Lower lobe of right lung (tissue), 2 donors: Measurements from ENCODE around the gene NIPAL3. TPM values are rescaled to one million over a fixed set of nuclear protein-coding genes. Genes with fewer than 3 reads are reported as not detected.
"Not testable (repeated sequence)": the region's sequence is repeated elsewhere in the genome, so short reads cannot be mapped to it uniquely, and the experiment has no call there.

Experiments used
- ATAC-seq, 2 donors: fragments of 200-7000 bp; cut with Tn5 transposase; one replicate each; pipeline ENCODE4 v1.9.1; 2020 to 2022; ENCODE audit warnings: mild to moderate bottlenecking in 2 of 2, moderate library complexity in 2 of 2
- DNase-seq: peaks from one replicate; pipeline ENCODE4 v3.0.0-alpha.2; 2020
- H3K27ac ChIP-seq: fragments of 200-600 bp; one replicate; pipeline ENCODE4 v1.8.0; 2022
- H3K27me3 ChIP-seq: fragments of 200-600 bp; one replicate; pipeline ENCODE4 v1.8.0; 2022; ENCODE audit warnings: low read depth
- H3K36me3 ChIP-seq: fragments of 200-600 bp; one replicate; pipeline ENCODE4 v1.8.0; 2022; ENCODE audit warnings: mild to moderate bottlenecking
- H3K4me1 ChIP-seq: fragments of 200-600 bp; one replicate; pipeline ENCODE4 v1.8.0; 2022
- H3K4me3 ChIP-seq: fragments of 200-600 bp; one replicate; pipeline ENCODE4 v1.8.0; 2022; ENCODE audit warnings: mild to moderate bottlenecking
- H3K9me3 ChIP-seq: fragments of 200-600 bp; one replicate; pipeline ENCODE4 v1.8.0; 2022
- intact Hi-C: fragments of 100-400 bp; cut with DNase I; formaldehyde crosslinking; loops from one replicate; pipeline ENCODE4 v1.11.0; 2022
- total RNA-seq: library from RNA; stranded (reverse); fragmentation: NEBNext Ultra II Directional; extraction: Animal tissue kit (Norgen Biotek cat#: 25700); gene quantifications from one replicate; pipeline ENCODE4 v1.2.1, GENCODE V29; 2021
- TF ChIP-seq, protein P1 (sequence below): fragments of 200-600 bp; IDR thresholded peaks from one replicate; pipeline ENCODE4 v1.8.0; 2022; ENCODE audit warnings: antibody characterized with exemption, mild to moderate bottlenecking
- donor health status: DM: no; HTN: yes; CAD: no; lungs with severe emphysema.

The NIPAL3 gene
- total RNA-seq, 1 donor from 2014 or later, result 38.0 TPM

DNA sequence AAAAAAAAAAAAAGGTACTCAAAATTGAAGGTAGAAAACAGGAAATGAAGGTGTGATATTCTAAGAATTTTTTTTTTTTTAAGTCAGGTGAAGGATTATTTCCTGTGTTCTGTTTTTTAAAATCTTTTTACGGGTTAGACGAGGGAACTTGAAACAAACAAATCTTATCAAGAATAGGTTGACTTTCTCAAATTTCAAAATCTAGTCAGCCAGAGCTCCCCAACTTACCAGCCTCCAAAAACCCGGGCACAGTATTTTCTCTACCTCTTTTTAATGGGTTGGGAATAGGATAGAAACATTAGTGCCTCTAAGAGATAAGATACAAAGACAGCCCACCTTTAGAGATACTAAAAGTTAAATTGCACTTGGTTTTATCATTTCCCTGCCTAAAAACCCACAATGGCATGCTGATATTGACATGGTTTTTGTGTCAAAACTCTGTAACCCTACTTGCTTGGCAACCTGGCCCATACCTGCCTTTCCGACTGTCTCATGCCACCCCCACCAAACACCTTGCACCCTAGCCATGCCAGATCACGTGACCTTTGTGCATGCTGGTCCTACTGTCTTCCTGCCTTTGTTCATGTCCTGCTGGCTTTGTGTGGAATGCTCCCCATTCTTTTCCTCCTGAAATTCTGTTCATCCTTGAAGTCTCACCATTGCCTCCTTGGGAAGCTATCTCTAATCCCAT lies 91.2 kb downstream of the NIPAL3 start:
- intact Hi-C loops, result no loop called here
- Histone ChIP-seq H3K27me3 (no peaks in the 10 kb centered on the region), H3K27ac (no peak overlapping the region), H3K9me3 (no peaks in the 10 kb centered on the region), H3K36me3 (no peaks in the 10 kb centered on the region), H3K4me3 (no peak overlapping the region), H3K4me1 (peaks cover 17% of the 10 kb centered on the region)
- ATAC-seq (no peak), DNase-seq (no peak)
- TF ChIP-seq, protein P1, sequence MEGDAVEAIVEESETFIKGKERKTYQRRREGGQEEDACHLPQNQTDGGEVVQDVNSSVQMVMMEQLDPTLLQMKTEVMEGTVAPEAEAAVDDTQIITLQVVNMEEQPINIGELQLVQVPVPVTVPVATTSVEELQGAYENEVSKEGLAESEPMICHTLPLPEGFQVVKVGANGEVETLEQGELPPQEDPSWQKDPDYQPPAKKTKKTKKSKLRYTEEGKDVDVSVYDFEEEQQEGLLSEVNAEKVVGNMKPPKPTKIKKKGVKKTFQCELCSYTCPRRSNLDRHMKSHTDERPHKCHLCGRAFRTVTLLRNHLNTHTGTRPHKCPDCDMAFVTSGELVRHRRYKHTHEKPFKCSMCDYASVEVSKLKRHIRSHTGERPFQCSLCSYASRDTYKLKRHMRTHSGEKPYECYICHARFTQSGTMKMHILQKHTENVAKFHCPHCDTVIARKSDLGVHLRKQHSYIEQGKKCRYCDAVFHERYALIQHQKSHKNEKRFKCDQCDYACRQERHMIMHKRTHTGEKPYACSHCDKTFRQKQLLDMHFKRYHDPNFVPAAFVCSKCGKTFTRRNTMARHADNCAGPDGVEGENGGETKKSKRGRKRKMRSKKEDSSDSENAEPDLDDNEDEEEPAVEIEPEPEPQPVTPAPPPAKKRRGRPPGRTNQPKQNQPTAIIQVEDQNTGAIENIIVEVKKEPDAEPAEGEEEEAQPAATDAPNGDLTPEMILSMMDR, result no peak

DNA sequence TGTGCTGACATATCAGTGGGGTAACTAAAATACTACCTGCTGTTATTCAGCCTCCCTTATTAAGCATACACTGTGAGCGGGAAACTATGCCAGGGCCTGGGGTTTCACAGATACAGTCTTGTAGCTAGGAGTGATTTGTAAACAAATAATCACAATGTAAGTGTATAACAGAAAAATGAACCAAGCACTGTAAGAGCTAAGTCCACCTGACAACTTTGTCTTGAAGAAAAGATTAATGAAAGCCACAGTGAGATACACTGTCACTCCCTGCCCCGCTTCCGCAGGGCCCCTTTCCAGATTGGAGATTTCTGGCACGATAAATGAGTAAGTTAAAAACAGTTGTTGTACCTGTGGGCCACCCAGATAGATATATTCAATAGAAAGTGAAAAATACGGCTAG lies 91.8 kb downstream of the NIPAL3 start:
- DNase-seq, result no peak
- Histone ChIP-seq H3K27ac (no peak overlapping the region), H3K36me3 (no peaks in the 10 kb centered on the region), H3K4me1 (peaks cover 12% of the 10 kb centered on the region), H3K4me3 (no peak overlapping the region), H3K27me3 (no peaks in the 10 kb centered on the region), H3K9me3 (no peaks in the 10 kb centered on the region)
- no peak for ATAC-seq
- intact Hi-C loops, result no loop called here
- TF ChIP-seq, protein P1, result no peak

DNA sequence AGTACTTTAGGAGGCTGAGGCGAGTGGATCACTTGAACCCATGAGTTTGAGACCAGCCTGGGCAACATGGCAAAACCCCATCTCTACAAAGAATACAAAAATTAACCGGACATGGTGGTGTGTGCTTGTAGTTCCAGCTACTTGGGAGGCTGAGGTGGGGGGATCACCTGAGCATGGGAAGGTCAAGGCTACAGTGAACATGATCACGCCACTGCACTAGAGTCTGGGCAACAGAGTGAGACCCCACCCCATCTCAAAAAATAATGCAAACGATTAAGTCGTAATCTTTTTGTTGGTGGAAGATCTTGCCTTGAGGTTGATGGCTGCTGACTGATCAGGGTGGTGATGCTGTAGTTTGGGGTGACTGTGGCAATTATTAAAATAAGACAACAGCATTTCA lies 93.3 kb downstream of the NIPAL3 start:
- Histone ChIP-seq H3K9me3 (no peaks in the 10 kb centered on the region), H3K36me3 (no peaks in the 10 kb centered on the region), H3K27ac (no peak overlapping the region), H3K4me3 (no peak overlapping the region), H3K27me3 (no peaks in the 10 kb centered on the region), H3K4me1 (peaks cover 5% of the 10 kb centered on the region)
- intact Hi-C loops, result no loop called here
- TF ChIP-seq, protein P1, result no peak
- DNase-seq (no peak), ATAC-seq (no peak)

DNA sequence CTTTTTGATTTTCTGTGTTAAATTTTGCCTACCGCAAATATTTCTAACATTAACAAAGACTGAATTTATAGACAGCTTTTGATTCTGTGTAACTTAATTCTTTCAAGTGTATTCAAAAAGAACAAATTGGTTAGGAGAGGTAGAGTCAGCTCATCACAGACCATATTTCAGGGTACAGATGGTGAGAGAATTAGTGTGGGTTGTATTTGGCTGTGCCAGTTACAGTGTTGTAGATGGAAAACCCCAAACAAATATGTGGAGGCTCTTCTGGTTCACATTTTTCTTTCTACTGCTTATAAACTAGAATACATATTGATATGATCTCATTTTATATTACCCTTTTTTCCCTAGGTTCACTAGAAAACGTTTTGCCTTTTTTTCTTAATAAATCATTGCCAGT lies 98.1 kb downstream of the NIPAL3 start:
- TF ChIP-seq, protein P1, result no peak
- DNase-seq, result no peak
- ATAC-seq, result no peak
- Histone ChIP-seq H3K27me3 (no peaks in the 10 kb centered on the region), H3K27ac (no peak overlapping the region), H3K36me3 (peaks cover 8% of the 10 kb centered on the region), H3K4me3 (no peak overlapping the region), H3K9me3 (no peaks in the 10 kb centered on the region), H3K4me1 (no peaks in the 10 kb centered on the region)
- intact Hi-C loops, result no loop called here

DNA sequence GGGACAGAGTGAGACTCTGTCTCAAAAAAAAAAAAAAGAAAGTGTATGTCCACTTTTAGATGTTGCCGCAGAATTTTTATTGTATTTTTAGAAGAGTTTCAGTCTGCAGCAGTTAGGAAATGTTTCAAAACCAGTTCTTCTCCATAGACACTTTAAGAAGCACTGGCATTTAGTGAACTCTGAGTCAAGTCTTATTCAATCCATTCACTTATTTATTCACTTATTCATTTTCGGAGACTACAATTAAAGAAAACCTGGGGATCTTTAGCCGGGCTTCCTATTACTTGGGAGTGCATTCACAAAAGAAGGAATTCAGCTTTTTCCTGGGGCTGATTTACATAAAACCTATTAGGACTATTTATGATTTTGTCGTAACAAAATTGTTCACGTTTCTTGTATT lies 99.3 kb downstream of the NIPAL3 start:
- Histone ChIP-seq H3K27me3 (no peaks in the 10 kb centered on the region), H3K4me1 (no peaks in the 10 kb centered on the region), H3K4me3 (no peak overlapping the region), H3K9me3 (no peaks in the 10 kb centered on the region), H3K27ac (no peak overlapping the region), H3K36me3 (peaks cover 12% of the 10 kb centered on the region)
- TF ChIP-seq, protein P1, result no peak
- intact Hi-C loops, result no loop called here
- DNase-seq (no peak), ATAC-seq (no peak)

DNA sequence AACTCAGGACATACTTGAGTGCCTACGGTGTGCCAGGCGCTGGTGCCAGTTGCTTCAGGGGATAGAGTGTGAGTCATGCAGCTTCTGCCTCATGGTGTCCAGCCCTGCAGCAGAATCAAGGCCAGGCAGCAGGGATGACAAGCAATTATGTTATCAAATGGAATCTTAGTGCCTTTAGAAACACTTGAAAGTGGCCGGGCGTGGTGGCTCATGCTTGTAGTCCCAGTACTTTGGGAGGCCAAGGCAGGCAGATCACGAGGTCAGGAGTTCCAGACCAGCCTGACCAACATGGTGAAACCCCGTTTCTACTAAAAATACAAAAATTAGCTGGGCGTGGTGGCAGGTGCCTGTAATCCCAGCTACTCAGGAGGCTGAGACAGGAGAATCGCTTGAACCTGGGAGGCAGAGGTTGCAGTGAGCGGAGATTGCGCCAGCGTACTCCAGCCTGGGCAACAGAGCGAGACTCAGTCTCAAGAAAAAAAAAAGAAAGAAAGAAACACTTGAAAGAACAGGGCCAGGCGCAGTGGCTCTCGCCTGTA lies 100.1 kb downstream of the NIPAL3 start:
- DNase-seq, H3K4me1 ChIP-seq, H3K9me3 ChIP-seq, H3K27ac ChIP-seq, intact Hi-C loops, H3K27me3 ChIP-seq, H3K4me3 ChIP-seq: not testable (repeated sequence)
- ATAC-seq, result peak; percentile 53 to 62
- H3K36me3 ChIP-seq, result peaks cover 12% of the 10 kb centered on the region
